Karpas-422 (cell line): ENCODE measurements around the gene PCP4. TPM values are rescaled to one million over a fixed set of nuclear protein-coding genes. Genes with fewer than 3 reads are reported as not detected.

ENCODE experiments used
- DNase-seq: peaks from one replicate; pipeline ENCODE4 v3.0.0-alpha.2; 2015
- H2AFZ ChIP-seq: fragments of 200-600 bp; sonication (generic); 2 replicates; pipeline ENCODE4 v1.6.1; 2014; ENCODE audit warnings: antibody characterized with exemption, low read length, mixed read lengths
- H3K27ac ChIP-seq: fragments of 200-600 bp; sonication (generic); 2 replicates; pipeline ENCODE4 v1.5.1; 2014; ENCODE audit warnings: mild to moderate bottlenecking, low read length, moderate library complexity
- H3K27me3 ChIP-seq: fragments of 200-600 bp; sonication (generic); 2 replicates; pipeline ENCODE4 v1.6.1; 2014; ENCODE audit warnings: low read length, mixed read lengths
- H3K36me3 ChIP-seq: fragments of 200-600 bp; sonication (generic); 2 replicates; pipeline ENCODE4 v1.6.1; 2014; ENCODE audit warnings: low read length, mixed read lengths; ENCODE audit not compliant: insufficient read depth
- H3K4me1 ChIP-seq: fragments of 200-600 bp; sonication (generic); 2 replicates; pipeline ENCODE4 v1.6.1; 2014; ENCODE audit warnings: mild to moderate bottlenecking, low read length, mixed read lengths
- H3K4me2 ChIP-seq: fragments of 200-600 bp; sonication (generic); 2 replicates; pipeline ENCODE4 v1.6.1; 2014; ENCODE audit warnings: low read length, low read depth, mild to moderate bottlenecking; ENCODE audit not compliant: poor library complexity, severe bottlenecking
- H3K4me3 ChIP-seq: fragments of 200-600 bp; sonication (generic); 2 replicates; pipeline ENCODE4 v1.5.1; 2014; ENCODE audit warnings: mild to moderate bottlenecking, antibody characterized with exemption, low read length, mixed read lengths
- H3K79me2 ChIP-seq: fragments of 200-600 bp; sonication (generic); 2 replicates; pipeline ENCODE4 v1.6.1; 2014; ENCODE audit warnings: mild to moderate bottlenecking, low read length, mixed read lengths
- H3K9ac ChIP-seq: fragments of 200-600 bp; sonication (generic); 2 replicates; pipeline ENCODE4 v1.6.0; 2014; ENCODE audit warnings: low read length
- H3K9me2 ChIP-seq: fragments of 200-600 bp; sonication (generic), shearing (Covaris generic); replicated peaks from 2 replicates; pipeline ENCODE4 v1.6.0; 2014; ENCODE audit warnings: mild to moderate bottlenecking, low read length, moderate library complexity; ENCODE audit not compliant: insufficient read depth
- H3K9me3 ChIP-seq: fragments of 300-700, 200-600 bp; sonication (generic); 2 replicates; pipeline ENCODE4 v1.6.1; 2014; ENCODE audit warnings: low read length, mixed read lengths
- H4K20me1 ChIP-seq: fragments of 200-600 bp; sonication (generic); 2 replicates; pipeline ENCODE4 v1.6.1; 2014; ENCODE audit warnings: mild to moderate bottlenecking, antibody characterized with exemption, low read length, low read depth; ENCODE audit not compliant: insufficient read depth
- total RNA-seq: library from RNA; depleted of rRNA; stranded (reverse); fragments of >200 nt; shearing (Covaris generic); gene quantifications from 2 replicates; pipeline ENCODE4 v1.2.3, GENCODE V29; 2014; ENCODE audit warnings: low replicate concordance

Gene PCP4
- total RNA-seq, 1 experiment from 2014 or later = not detected

GRCh38 chr21:39843483-39843882 is 23.8 kb upstream of the PCP4 start:
- Histone ChIP-seq H4K20me1 (no peaks in the 10 kb centered on the region), H3K9ac (no peak overlapping the region), H3K79me2 (no peaks in the 10 kb centered on the region), H3K27ac (no peak overlapping the region), H2AFZ (no peak overlapping the region), H3K4me2 (no peak overlapping the region), H3K9me3 (no peaks in the 10 kb centered on the region), H3K36me3 (no peaks in the 10 kb centered on the region), H3K9me2 (no peaks in the 10 kb centered on the region), H3K27me3 (no peaks in the 10 kb centered on the region), H3K4me1 (no peaks in the 10 kb centered on the region), H3K4me3 (no peak overlapping the region)
- DNase-seq = no peak

- Histone ChIP-seq H2AFZ (no peak overlapping the region), H4K20me1 (no peaks in the 10 kb centered on the region), H3K4me1 (no peaks in the 10 kb centered on the region), H3K4me2 (no peak overlapping the region), H3K9ac (no peak overlapping the region), H3K79me2 (no peaks in the 10 kb centered on the region), H3K9me2 (no peaks in the 10 kb centered on the region), H3K9me3 (no peaks in the 10 kb centered on the region), H3K27ac (no peak overlapping the region), H3K4me3 (no peak overlapping the region), H3K36me3 (no peaks in the 10 kb centered on the region), H3K27me3 (no peaks in the 10 kb centered on the region)
- no peak for DNase-seq
These were observed 23.3 kb upstream of the PCP4 start for GRCh38 chr21:39843916-39844315.

- H4K20me1 ChIP-seq = no peaks in the 10 kb centered on the region
- no peak overlapping the region for H3K4me2 ChIP-seq
- no peaks in the 10 kb centered on the region for H3K4me1 ChIP-seq
- no peak overlapping the region for H2AFZ ChIP-seq
- H3K27me3 ChIP-seq = no peaks in the 10 kb centered on the region
- H3K4me3 ChIP-seq = no peak overlapping the region
- no peaks in the 10 kb centered on the region for H3K9me2 ChIP-seq
- no peaks in the 10 kb centered on the region for H3K9me3 ChIP-seq
- H3K36me3 ChIP-seq = no peaks in the 10 kb centered on the region
- DNase-seq = no peak
- H3K9ac ChIP-seq = no peak overlapping the region
- H3K79me2 ChIP-seq = no peaks in the 10 kb centered on the region
- no peak overlapping the region for H3K27ac ChIP-seq
These were observed 21.6 kb upstream of the PCP4 start for GRCh38 chr21:39845571-39846130.

GRCh38 chr21:39847877-39848276 is 19.4 kb upstream of the PCP4 start:
- Histone ChIP-seq H4K20me1 (no peaks in the 10 kb centered on the region), H3K4me2 (no peak overlapping the region), H3K36me3 (no peaks in the 10 kb centered on the region), H3K4me3 (no peak overlapping the region), H2AFZ (no peak overlapping the region), H3K9me2 (no peaks in the 10 kb centered on the region), H3K4me1 (no peaks in the 10 kb centered on the region), H3K9me3 (no peaks in the 10 kb centered on the region), H3K9ac (no peak overlapping the region), H3K27ac (no peak overlapping the region), H3K27me3 (no peaks in the 10 kb centered on the region), H3K79me2 (no peaks in the 10 kb centered on the region)
- no peak for DNase-seq

GRCh38 chr21:39849014-39849655 is 18.1 kb upstream of the PCP4 start:
- H4K20me1 ChIP-seq = no peaks in the 10 kb centered on the region
- H3K27ac ChIP-seq = no peak overlapping the region
- H3K4me3 ChIP-seq = no peak overlapping the region
- H3K4me1 ChIP-seq = no peaks in the 10 kb centered on the region
- H3K9me3 ChIP-seq = no peaks in the 10 kb centered on the region
- H3K27me3 ChIP-seq = no peaks in the 10 kb centered on the region
- no peaks in the 10 kb centered on the region for H3K79me2 ChIP-seq
- H3K9me2 ChIP-seq = no peaks in the 10 kb centered on the region; the same call in 1 of the 2 replicates
- H3K4me2 ChIP-seq = no peak overlapping the region
- no peak overlapping the region for H3K9ac ChIP-seq
- no peak overlapping the region for H2AFZ ChIP-seq
- H3K36me3 ChIP-seq = no peaks in the 10 kb centered on the region
- no peak for DNase-seq

- H3K9me3 ChIP-seq = no peaks in the 10 kb centered on the region
- no peaks in the 10 kb centered on the region for H3K4me1 ChIP-seq
- no peaks in the 10 kb centered on the region for H4K20me1 ChIP-seq
- H3K4me2 ChIP-seq = no peak overlapping the region
- no peaks in the 10 kb centered on the region for H3K36me3 ChIP-seq
- no peaks in the 10 kb centered on the region; the same call in 1 of the 2 replicates for H3K9me2 ChIP-seq
- DNase-seq = no peak
- H3K9ac ChIP-seq = no peak overlapping the region
- no peak overlapping the region for H2AFZ ChIP-seq
- no peaks in the 10 kb centered on the region for H3K27me3 ChIP-seq
- H3K27ac ChIP-seq = no peak overlapping the region
- H3K79me2 ChIP-seq = no peaks in the 10 kb centered on the region
- H3K4me3 ChIP-seq = no peak overlapping the region
These were observed 16.9 kb upstream of the PCP4 start for GRCh38 chr21:39850333-39850732.

GRCh38 chr21:39851002-39851618 is 16.1 kb upstream of the PCP4 start:
- Histone ChIP-seq H3K9me3 (no peaks in the 10 kb centered on the region), H3K4me3 (no peak overlapping the region), H3K4me1 (no peaks in the 10 kb centered on the region), H3K9ac (no peak overlapping the region), H3K79me2 (no peaks in the 10 kb centered on the region), H4K20me1 (no peaks in the 10 kb centered on the region), H2AFZ (no peak overlapping the region), H3K36me3 (no peaks in the 10 kb centered on the region), H3K27ac (no peak overlapping the region), H3K9me2 (no peaks in the 10 kb centered on the region; the same call in 1 of the 2 replicates), H3K27me3 (no peaks in the 10 kb centered on the region), H3K4me2 (no peak overlapping the region)
- DNase-seq = no peak

GRCh38 chr21:39852021-39852721 is 15.1 kb upstream of the PCP4 start:
- Histone ChIP-seq H3K9me3 (no peaks in the 10 kb centered on the region), H3K36me3 (no peaks in the 10 kb centered on the region), H3K4me2 (no peak overlapping the region), H3K9ac (no peak overlapping the region), H2AFZ (no peak overlapping the region), H3K27ac (no peak overlapping the region), H3K4me1 (no peaks in the 10 kb centered on the region), H4K20me1 (no peaks in the 10 kb centered on the region), H3K27me3 (no peaks in the 10 kb centered on the region), H3K4me3 (no peak overlapping the region), H3K9me2 (no peaks in the 10 kb centered on the region; the same call in 1 of the 2 replicates), H3K79me2 (no peaks in the 10 kb centered on the region)
- DNase-seq = no peak
